ENCODE measurements around the gene KMT2C.

The KMT2C gene

DNA sequence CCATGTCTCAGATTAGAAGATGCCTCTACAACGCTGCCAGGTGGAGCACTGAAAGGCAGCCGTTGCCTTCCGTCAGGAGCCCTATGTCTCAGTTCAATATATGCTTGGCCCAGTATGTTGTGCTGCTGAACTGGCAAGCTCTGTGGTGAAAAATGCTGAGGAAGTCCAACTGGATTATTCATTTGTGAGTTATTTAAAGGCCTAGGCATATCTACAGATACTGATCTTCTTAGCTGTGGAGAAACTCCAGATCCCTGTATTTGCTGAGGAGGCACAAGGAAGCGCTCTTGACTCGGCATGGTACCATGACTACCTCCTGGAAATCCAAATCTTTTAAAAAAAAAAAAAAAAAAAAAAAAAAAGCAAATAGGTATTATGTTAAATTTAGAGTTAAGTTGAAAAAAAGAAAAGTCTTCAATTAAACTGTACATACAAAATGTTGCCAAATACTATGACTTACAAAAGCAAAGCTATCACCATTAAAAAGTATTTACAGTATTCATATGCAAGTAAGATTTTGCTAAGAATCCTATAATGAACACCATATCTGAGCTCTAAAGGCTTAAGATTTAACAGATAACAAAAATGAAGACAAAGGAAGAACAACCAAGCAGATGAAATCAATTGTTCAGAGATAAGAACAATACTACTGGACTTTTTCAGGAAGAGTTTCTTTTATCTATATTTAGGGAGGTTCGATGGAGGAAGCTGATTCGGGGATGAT is 258.0 kb downstream of the KMT2C start:
- Histone ChIP-seq H3K27me3 (no peaks in the 10 kb centered on the region), H3K4me3 (no peak overlapping the region), H3K4me1 (no peaks in the 10 kb centered on the region), H3K9ac (no peak overlapping the region), H3K9me3 (no peaks in the 10 kb centered on the region), H3K4me2 (no peak overlapping the region), H4K20me1 (no peaks in the 10 kb centered on the region), H3K27ac (no peak overlapping the region), H3K36me3 (peaks cover 91% of the 10 kb centered on the region)
- TF ChIP-seq Cebpa-rat (IDR thresholded peaks at IDR 0.05): no peak

GRCh38 chr7:152176797-152177196 is 259.0 kb downstream of the KMT2C start:
- Histone ChIP-seq H3K4me2 (no peak overlapping the region), H3K36me3 (peaks cover 88% of the 10 kb centered on the region), H3K9ac (no peak overlapping the region), H3K27ac (no peak overlapping the region), H3K4me1 (no peaks in the 10 kb centered on the region), H3K9me3 (no peaks in the 10 kb centered on the region), H3K4me3 (no peak overlapping the region), H3K27me3 (no peaks in the 10 kb centered on the region), H4K20me1 (no peaks in the 10 kb centered on the region)
- TF ChIP-seq Cebpa-rat (IDR thresholded peaks at IDR 0.05): no peak

DNA sequence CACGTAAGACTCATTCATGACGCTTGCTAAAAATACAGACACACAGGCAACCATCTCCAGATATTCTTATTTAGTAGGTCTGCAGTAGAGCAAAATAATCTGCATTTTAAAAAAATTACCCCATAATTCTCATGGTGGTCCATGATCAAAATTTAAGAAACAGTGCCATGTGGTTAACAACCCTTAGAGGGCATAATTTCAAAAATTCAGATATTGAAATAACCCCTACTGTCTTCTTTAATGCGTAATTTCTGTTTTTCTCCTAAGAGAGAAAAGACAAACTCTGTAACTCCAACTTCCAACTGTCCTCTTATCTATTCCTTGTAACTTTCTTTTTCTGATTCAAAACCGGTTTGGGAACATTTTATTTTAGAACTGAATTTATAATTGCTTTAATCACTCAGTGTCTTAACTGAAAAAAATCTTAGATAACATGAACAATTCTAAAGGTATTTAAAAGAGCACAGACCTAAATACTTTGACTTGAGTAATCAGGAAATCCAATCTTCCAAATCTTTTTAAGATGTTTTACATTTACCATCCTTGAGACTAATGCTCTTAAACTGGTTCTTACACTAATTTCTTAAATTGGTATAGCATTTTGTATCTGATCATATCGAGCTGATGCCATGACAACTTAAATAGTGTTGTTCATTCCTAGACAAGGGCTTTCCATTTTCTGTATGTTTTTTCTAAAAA is 262.3 kb downstream of the KMT2C start:
- Histone ChIP-seq H3K4me1 (no peaks in the 10 kb centered on the region), H3K9me3 (no peaks in the 10 kb centered on the region), H3K4me3 (no peak overlapping the region), H3K27ac (no peak overlapping the region), H3K27me3 (no peaks in the 10 kb centered on the region), H4K20me1 (no peaks in the 10 kb centered on the region), H3K9ac (no peak overlapping the region), H3K36me3 (peaks cover 84% of the 10 kb centered on the region), H3K4me2 (no peak overlapping the region)
- TF ChIP-seq Cebpa-rat (IDR thresholded peaks at IDR 0.05): no peak

GRCh38 chr7:152162287-152162686 is 273.5 kb downstream of the KMT2C start:
- H3K9ac ChIP-seq: no peak overlapping the region
- no peak overlapping the region for H3K4me3 ChIP-seq
- H3K27ac ChIP-seq: no peak overlapping the region
- TF ChIP-seq Cebpa-rat (IDR thresholded peaks at IDR 0.05): no peak
- peaks cover 46% of the 10 kb centered on the region for H3K4me1 ChIP-seq
- peaks cover 79% of the 10 kb centered on the region for H3K36me3 ChIP-seq
- no peaks in the 10 kb centered on the region for H3K27me3 ChIP-seq
- H3K9me3 ChIP-seq: no peaks in the 10 kb centered on the region
- H4K20me1 ChIP-seq: peaks cover 6% of the 10 kb centered on the region; the same call in 1 of the 2 replicates
- no peak overlapping the region for H3K4me2 ChIP-seq

DNA sequence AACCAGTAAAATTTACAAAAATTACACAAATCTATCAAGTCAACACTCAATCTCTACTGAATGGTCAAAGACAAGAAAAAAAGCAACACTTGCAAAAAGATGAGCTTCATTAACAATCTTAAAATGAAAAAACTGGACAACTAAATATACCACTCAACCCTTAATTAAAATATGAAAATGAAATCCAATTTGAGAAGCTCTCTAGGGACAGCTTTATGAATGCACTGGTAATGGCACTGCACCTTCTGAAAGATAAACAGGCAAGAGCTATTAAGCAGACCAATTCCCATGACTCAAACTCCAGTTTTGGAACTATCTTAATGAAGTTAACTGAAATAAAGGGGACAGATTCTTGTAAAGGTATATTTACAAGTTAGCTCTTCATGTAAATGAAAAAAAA is 274.6 kb downstream of the KMT2C start:
- no peak overlapping the region for H3K9ac ChIP-seq
- H3K36me3 ChIP-seq: peaks cover 78% of the 10 kb centered on the region
- no peaks in the 10 kb centered on the region for H3K27me3 ChIP-seq
- no peak for TF ChIP-seq Cebpa-rat (IDR thresholded peaks at IDR 0.05)
- H4K20me1 ChIP-seq: peaks cover 6% of the 10 kb centered on the region; the same call in 1 of the 2 replicates
- H3K4me3 ChIP-seq: no peak overlapping the region
- no peak overlapping the region for H3K4me2 ChIP-seq
- H3K4me1 ChIP-seq: peaks cover 46% of the 10 kb centered on the region
- H3K27ac ChIP-seq: peak overlapping the region; percentile 27; the same call in 1 of the 2 replicates
- no peaks in the 10 kb centered on the region for H3K9me3 ChIP-seq

DNA sequence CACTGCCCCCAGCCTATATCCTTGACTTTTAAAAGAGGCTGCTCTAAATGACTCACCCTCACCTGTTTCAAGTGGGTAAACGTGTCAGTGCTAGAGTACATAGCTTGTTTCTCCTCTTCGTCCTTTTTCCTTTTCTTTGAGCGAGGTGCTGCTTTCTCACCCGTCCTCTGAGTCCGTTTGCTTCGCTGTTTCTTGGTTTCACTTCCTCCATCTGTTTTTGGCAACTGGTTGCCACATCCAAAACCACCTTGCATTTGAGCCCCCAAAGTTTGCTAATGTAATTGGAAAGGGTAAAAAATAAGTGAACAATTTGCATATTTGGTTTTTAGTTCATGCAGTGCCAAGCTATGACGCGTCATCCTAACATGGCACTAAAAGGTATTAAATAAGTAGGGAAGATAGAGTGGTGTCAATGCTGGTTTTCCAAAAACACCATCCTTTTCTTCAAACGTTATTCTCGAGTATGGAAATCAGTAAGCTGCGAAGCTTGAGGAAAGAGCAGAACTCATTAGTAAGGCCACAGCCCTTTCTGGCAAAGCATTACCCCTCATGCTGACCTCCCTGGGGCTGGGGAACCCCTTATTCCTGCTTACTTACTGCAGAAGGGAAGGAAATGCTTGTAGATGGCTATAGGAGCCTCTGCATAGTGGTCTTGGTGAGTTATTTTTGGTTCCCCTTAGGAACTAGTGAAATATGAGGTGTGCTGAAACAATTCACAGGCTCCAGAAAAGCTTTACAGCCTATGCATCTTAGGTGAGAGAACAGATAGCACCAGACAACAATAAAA is 276.8 kb downstream of the KMT2C start:
- H4K20me1 ChIP-seq: peaks cover 6% of the 10 kb centered on the region; the same call in 1 of the 2 replicates
- no peaks in the 10 kb centered on the region for H3K9me3 ChIP-seq
- H3K4me1 ChIP-seq: peaks cover 46% of the 10 kb centered on the region
- H3K4me3 ChIP-seq: peak overlapping the region; percentile 27; the same call in 1 of the 2 replicates
- no peaks in the 10 kb centered on the region for H3K27me3 ChIP-seq
- TF ChIP-seq Cebpa-rat (IDR thresholded peaks at IDR 0.05): peak; percentile 81
- peak overlapping the region; percentile 81 for H3K4me2 ChIP-seq
- peak overlapping the region; percentile 79 for H3K27ac ChIP-seq
- peaks cover 79% of the 10 kb centered on the region for H3K36me3 ChIP-seq
- H3K9ac ChIP-seq: peak overlapping the region; percentile 51

DNA sequence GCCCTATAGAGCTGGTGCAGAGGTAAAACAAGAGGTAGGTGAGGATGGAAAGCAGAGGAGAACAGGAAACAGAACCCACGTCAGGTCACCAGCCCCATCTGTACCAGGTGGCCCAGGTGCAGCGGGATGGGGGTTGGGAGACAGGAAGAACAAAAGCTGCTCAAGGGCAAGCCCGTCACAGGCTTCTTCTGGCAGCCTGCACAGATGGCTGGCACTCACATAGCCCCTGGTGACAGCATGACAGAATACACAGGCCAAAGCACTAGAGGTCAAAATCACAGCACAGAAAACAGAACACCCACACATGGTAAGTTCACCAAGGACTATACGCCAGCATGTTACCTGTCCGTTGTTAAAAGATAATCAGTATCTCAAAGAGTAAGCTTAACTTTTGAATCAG is 283.5 kb downstream of the KMT2C start:
- no peak overlapping the region for H3K4me3 ChIP-seq
- H3K27me3 ChIP-seq: no peaks in the 10 kb centered on the region
- no peak overlapping the region for H3K27ac ChIP-seq
- no peak for TF ChIP-seq Cebpa-rat (IDR thresholded peaks at IDR 0.05)
- 0 out of 2 replicates have a peak, but pooled peaks cover 5% of the 10 kb centered on the region for H3K4me1 ChIP-seq
- no peak overlapping the region for H3K4me2 ChIP-seq
- peaks cover 97% of the 10 kb centered on the region for H3K36me3 ChIP-seq
- no peaks in the 10 kb centered on the region for H3K9me3 ChIP-seq
- peaks cover 17% of the 10 kb centered on the region; the same call in 1 of the 2 replicates for H4K20me1 ChIP-seq
- H3K9ac ChIP-seq: no peak overlapping the region

DNA sequence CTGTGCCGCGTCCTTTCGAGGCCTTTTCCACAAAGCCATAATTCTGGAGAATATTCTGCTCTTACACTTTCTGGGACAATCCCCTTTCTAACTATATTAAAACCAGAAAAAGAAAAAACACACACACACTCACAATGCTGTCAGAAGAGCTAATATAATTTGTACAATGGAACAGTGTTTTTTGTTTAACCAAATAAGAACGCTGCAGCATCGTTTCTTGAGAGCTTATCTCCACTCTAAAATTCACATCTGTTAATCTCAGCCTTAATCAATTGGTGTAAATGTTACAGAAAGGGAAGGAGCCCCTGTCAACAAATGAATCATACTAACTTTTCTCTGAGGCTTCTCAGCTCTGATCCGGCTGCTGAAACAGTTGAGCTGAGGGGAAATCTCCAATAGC is 286.4 kb downstream of the KMT2C start:
- Histone ChIP-seq H3K4me3 (no peak overlapping the region), H3K27ac (no peak overlapping the region), H3K27me3 (no peaks in the 10 kb centered on the region), H3K36me3 (peaks cover 98% of the 10 kb centered on the region), H3K4me2 (no peak overlapping the region), H3K9ac (no peak overlapping the region), H4K20me1 (peaks cover 31% of the 10 kb centered on the region), H3K9me3 (no peaks in the 10 kb centered on the region), H3K4me1 (peaks cover 5% of the 10 kb centered on the region; the same call in 1 of the 2 replicates)
- no peak for TF ChIP-seq Cebpa-rat (IDR thresholded peaks at IDR 0.05)

DNA sequence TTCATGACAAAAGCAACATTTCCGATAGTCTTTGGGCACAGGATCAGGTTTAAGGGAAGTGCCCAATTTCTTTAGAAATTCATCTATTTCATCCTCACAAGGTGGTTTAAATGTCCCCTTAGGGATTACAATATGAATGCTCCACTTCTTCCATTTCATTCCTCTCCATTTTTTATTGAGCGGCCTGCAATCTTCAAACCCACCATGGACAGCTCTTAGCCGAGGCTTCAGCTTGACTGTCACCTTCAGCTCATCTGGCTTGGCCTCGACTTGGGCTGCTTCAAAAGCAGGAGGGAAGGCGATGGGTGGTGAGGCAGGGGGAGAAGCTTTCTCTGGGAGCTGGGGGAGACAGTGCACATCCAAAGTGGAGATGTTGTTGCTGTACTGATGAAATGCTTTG is 287.1 kb downstream of the KMT2C start:
- no peak overlapping the region for H3K27ac ChIP-seq
- H3K4me1 ChIP-seq: peaks cover 12% of the 10 kb centered on the region
- H3K9ac ChIP-seq: no peak overlapping the region
- no peaks in the 10 kb centered on the region for H3K9me3 ChIP-seq
- H4K20me1 ChIP-seq: peaks cover 34% of the 10 kb centered on the region
- no peak overlapping the region for H3K4me3 ChIP-seq
- H3K27me3 ChIP-seq: no peaks in the 10 kb centered on the region
- TF ChIP-seq Cebpa-rat (IDR thresholded peaks at IDR 0.05): no peak
- H3K4me2 ChIP-seq: no peak overlapping the region
- peaks cover 98% of the 10 kb centered on the region for H3K36me3 ChIP-seq

Data from BLaER1 (cell line).